ENCODE results near the gene ST7.
"Not testable (repeated sequence)": the region's sequence is repeated elsewhere in the genome, so short reads cannot be mapped to it uniquely, and the experiment has no call there.

ST7 gene

DNA sequence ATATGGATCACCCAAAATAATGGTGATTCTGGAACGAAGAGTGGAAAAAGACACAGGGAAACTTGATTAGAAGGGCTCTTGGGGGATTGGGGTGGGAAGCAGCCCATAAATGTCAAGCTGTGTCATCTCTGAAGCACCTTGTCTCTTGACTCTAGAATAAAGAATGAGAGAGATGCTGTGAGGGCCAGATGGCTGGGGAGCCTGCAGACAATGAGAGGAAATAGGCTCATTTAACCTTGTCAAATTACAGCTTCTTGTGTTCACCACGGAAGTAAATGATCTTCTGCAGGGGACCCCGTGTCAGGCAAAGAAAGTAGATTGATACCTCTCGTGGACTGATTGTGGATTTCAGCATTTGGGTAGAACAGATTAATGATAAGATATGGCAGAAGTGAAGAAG lies 159.3 kb downstream of the ST7 start:
- H3K4me3 ChIP-seq (ENCODE audit: low read depth in 1 of 2, low read length in 2 of 2), result no peak overlapping the region
- H3K36me3 ChIP-seq (ENCODE audit: control insufficient read depth in 1 of 2, insufficient read depth in 2 of 2, low read length in 2 of 2), result no peaks in the 10 kb centered on the region
- peaks cover 4 to 11% of the 10 kb centered on the region in 2 donors for H3K4me1 ChIP-seq (ENCODE audit: control insufficient read depth in 1 of 2, insufficient read depth in 2 of 2, low read length in 2 of 2)

GRCh38 chr7:117113871-117114270 lies 160.6 kb downstream of the ST7 start:
- Histone ChIP-seq H3K36me3 (ENCODE audit: control insufficient read depth in 1 of 2, insufficient read depth in 2 of 2, low read length in 2 of 2) (no peaks in the 10 kb centered on the region), H3K9me3 (ENCODE audit: control insufficient read depth in 1 of 2, low read length in 2 of 2) (no peaks in the 10 kb centered on the region), H3K27me3 (ENCODE audit: low read depth, low read length) (no peaks in the 10 kb centered on the region), H3K4me3 (ENCODE audit: low read depth in 1 of 2, low read length in 2 of 2) (no peak overlapping the region), H3K27ac (ENCODE audit: low read length) (no peak overlapping the region), H3K4me1 (ENCODE audit: control insufficient read depth in 1 of 2, insufficient read depth in 2 of 2, low read length in 2 of 2) (peaks cover 4 to 11% of the 10 kb centered on the region in 2 donors)

More for the DNA sequence above, 159.3 kb downstream of the ST7 start:
- H3K27me3 ChIP-seq (ENCODE audit: low read depth, low read length), result no peaks in the 10 kb centered on the region
- no peaks in the 10 kb centered on the region for H3K9me3 ChIP-seq (ENCODE audit: control insufficient read depth in 1 of 2, low read length in 2 of 2)
- H3K27ac ChIP-seq (ENCODE audit: low read length), result no peak overlapping the region

DNA sequence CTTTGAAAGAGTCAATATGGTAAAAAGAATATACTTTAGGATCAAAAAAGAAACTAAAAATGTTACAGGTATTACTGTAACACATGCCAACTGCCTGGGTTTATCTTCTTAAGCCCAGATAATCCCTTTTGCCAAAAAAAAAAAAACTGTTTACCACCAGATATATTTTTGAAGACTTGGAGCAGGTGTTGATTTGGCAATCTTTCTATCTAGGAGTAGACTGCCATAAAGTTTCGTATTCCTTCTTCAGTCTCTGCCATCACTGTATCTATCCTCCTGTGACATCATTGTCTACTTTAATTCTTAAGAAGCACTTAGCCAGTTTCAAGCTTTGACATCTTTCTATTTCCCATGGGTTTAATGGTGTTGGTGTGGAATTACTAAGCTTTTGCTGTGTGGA lies 161.0 kb downstream of the ST7 start:
- H3K36me3 ChIP-seq (ENCODE audit: control insufficient read depth in 1 of 2, insufficient read depth in 2 of 2, low read length in 2 of 2), result no peaks in the 10 kb centered on the region
- H3K27ac ChIP-seq (ENCODE audit: low read length), result no peak overlapping the region
- no peaks in the 10 kb centered on the region for H3K27me3 ChIP-seq (ENCODE audit: low read depth, low read length)
- H3K9me3 ChIP-seq (ENCODE audit: control insufficient read depth in 1 of 2, low read length in 2 of 2), result no peaks in the 10 kb centered on the region
- H3K4me3 ChIP-seq (ENCODE audit: low read depth in 1 of 2, low read length in 2 of 2), result no peak overlapping the region
- peaks cover 4 to 11% of the 10 kb centered on the region in 2 donors for H3K4me1 ChIP-seq (ENCODE audit: control insufficient read depth in 1 of 2, insufficient read depth in 2 of 2, low read length in 2 of 2)

DNA sequence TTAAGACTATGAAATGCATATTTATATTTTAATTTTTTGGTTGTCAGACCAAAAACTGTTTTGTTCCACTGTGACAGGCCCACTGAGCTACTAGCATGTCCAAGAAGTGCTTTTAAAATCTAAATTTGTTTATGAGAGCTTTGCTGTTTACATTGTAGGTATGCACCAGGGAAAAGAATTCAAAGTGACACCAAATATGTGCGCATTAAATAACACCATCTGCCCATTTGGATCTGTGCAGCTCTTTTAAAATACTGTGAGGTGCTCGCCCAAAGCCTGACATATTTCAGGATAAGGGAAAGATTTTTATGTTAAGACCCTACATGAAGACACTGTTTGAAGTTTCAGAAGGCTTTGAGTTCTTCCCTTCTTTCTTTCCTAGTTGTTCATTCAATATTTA lies 162.9 kb downstream of the ST7 start:
- Histone ChIP-seq H3K27ac (ENCODE audit: low read length) (no peak overlapping the region), H3K36me3 (ENCODE audit: control insufficient read depth in 1 of 2, insufficient read depth in 2 of 2, low read length in 2 of 2) (no peaks in the 10 kb centered on the region), H3K4me1 (ENCODE audit: control insufficient read depth in 1 of 2, insufficient read depth in 2 of 2, low read length in 2 of 2) (peaks cover 0 to under 1% of the 10 kb centered on the region in 2 donors), H3K9me3 (ENCODE audit: control insufficient read depth in 1 of 2, low read length in 2 of 2) (no peaks in the 10 kb centered on the region), H3K27me3 (ENCODE audit: low read depth, low read length) (no peaks in the 10 kb centered on the region), H3K4me3 (ENCODE audit: low read depth in 1 of 2, low read length in 2 of 2) (no peak overlapping the region)

DNA sequence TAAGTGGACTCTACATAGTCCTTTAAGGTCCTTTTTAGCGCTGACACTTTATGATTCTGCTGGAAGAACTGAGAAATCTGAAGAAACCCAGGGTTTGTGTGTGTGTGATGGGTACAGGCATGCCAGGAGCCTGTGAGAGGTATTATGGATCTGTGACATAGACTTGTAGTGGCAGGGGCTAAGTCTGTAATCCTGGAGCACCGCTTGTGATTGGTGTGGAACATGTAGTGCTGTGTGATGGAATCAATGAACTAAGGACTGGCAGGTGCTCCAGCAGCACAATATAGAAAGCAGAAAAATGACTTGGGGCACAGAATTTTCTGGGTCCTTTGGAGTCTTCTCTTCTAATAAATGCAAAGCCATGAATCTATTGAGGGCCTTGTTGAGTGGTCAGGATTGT lies 163.9 kb downstream of the ST7 start:
- Histone ChIP-seq H3K27ac (ENCODE audit: low read length) (no peak overlapping the region), H3K4me1 (ENCODE audit: control insufficient read depth in 1 of 2, insufficient read depth in 2 of 2, low read length in 2 of 2) (no peaks in the 10 kb centered on the region), H3K4me3 (ENCODE audit: low read depth in 1 of 2, low read length in 2 of 2) (no peak overlapping the region), H3K9me3 (ENCODE audit: control insufficient read depth in 1 of 2, low read length in 2 of 2) (no peaks in the 10 kb centered on the region), H3K36me3 (ENCODE audit: control insufficient read depth in 1 of 2, insufficient read depth in 2 of 2, low read length in 2 of 2) (no peaks in the 10 kb centered on the region), H3K27me3 (ENCODE audit: low read depth, low read length) (no peaks in the 10 kb centered on the region)

DNA sequence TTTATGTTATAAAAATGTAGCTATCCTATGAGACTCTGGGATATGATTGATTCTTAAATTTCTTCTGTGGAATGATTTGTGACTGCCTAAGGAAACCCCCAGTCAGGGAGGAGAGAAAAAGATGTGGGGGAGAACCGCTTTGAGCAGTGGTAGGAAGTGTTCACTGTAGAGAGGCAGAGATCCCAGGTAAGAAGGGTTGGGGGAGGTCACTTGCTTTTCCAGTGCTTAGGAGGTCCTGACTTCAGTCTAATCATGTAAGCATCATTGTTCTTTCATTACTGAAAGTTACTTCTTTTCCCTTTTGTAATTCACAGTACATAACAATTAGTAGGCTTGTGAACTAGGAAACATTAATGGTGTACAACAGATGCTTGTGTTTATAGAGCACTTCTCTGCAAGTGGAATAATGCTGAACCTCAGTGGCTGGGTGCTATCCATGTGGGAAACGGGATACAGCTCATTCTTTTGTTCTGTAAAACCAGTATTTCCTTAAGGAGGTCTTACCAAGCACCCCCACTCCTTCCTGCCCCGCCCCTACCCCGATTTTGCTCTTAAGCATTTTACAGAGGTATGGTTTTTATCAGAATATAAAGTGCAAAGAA lies 165.4 kb downstream of the ST7 start:
- H3K36me3 ChIP-seq (ENCODE audit: control insufficient read depth in 1 of 2, insufficient read depth in 2 of 2, low read length in 2 of 2), result no peaks in the 10 kb centered on the region
- no peak overlapping the region for H3K27ac ChIP-seq (ENCODE audit: low read length)
- no peak overlapping the region for H3K4me3 ChIP-seq (ENCODE audit: low read depth in 1 of 2, low read length in 2 of 2)
- H3K4me1 ChIP-seq (ENCODE audit: control insufficient read depth in 1 of 2, insufficient read depth in 2 of 2, low read length in 2 of 2), result peaks cover 0 to 3% of the 10 kb centered on the region in 2 donors
- H3K9me3 ChIP-seq (ENCODE audit: control insufficient read depth in 1 of 2, low read length in 2 of 2), result no peaks in the 10 kb centered on the region
- H3K27me3 ChIP-seq (ENCODE audit: low read depth, low read length), result no peaks in the 10 kb centered on the region

DNA sequence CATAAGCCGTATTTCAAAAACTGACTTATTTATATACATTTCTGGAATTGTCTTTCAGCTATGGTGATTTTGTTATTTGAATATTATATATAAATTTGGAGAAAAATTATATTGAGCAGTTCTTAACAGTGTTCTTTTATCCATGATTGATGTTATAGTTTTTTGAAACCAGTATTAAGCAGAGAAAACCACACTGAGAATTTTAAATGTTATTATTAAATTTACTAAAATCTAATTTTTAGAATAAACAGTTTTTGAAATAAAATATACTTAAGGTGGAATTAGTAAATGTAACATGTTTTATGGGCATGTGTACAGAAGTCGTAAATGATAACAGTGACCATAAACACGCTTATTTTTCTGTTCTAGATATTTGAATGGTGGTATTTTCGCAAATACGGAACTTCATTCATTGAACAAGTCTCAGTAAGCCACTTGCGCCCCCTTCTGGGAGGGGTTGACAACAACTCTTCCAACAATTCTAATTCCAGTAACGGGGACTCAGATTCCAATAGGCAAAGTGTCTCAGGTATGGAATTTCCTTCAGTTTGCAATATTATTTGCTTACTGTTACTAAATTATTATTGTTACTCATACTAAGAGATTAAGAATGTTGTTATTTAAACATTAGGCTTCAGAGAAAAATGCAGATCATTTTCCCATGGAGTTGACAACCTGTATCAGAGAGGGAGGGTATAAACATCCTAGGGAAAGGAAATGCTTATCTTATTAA lies 166.1 kb downstream of the ST7 start:
- Histone ChIP-seq H3K27me3 (ENCODE audit: low read depth, low read length) (no peaks in the 10 kb centered on the region), H3K9me3 (ENCODE audit: control insufficient read depth in 1 of 2, low read length in 2 of 2) (no peaks in the 10 kb centered on the region), H3K36me3 (ENCODE audit: control insufficient read depth in 1 of 2, insufficient read depth in 2 of 2, low read length in 2 of 2) (no peaks in the 10 kb centered on the region), H3K27ac (ENCODE audit: low read length) (no peak overlapping the region), H3K4me3 (ENCODE audit: low read depth in 1 of 2, low read length in 2 of 2) (no peak overlapping the region), H3K4me1 (ENCODE audit: control insufficient read depth in 1 of 2, insufficient read depth in 2 of 2, low read length in 2 of 2) (peaks cover under 1 to 5% of the 10 kb centered on the region in 2 donors)

DNA sequence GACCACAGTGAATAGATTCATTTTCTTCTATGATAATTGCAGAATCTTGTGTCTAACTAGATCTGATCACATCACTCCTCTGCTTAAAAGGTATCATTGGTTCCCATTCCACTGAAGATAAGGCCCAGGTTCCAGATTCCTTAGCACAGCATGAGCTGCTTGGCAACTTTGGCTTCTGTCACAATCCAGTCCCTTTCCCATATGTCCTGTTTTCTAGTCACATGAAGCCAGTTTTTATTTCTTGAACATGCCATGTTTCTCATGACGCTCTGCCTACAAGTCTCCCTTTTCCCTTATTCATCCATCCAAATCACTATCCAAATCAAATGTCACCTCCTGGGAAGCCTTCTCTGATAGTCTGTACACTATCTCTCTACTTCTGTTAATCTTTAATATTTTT lies 167.0 kb downstream of the ST7 start:
- not testable (repeated sequence) for H3K4me3 ChIP-seq (ENCODE audit: low read depth in 1 of 2, low read length in 2 of 2); H3K9me3 ChIP-seq (ENCODE audit: control insufficient read depth in 1 of 2, low read length in 2 of 2); H3K27ac ChIP-seq (ENCODE audit: low read length); H3K36me3 ChIP-seq (ENCODE audit: control insufficient read depth in 1 of 2, insufficient read depth in 2 of 2, low read length in 2 of 2); H3K27me3 ChIP-seq (ENCODE audit: low read depth, low read length); H3K4me1 ChIP-seq (ENCODE audit: control insufficient read depth in 1 of 2, insufficient read depth in 2 of 2, low read length in 2 of 2)

- H3K9me3 ChIP-seq (ENCODE audit: control insufficient read depth in 1 of 2, low read length in 2 of 2); H3K27ac ChIP-seq (ENCODE audit: low read length); H3K4me3 ChIP-seq (ENCODE audit: low read depth in 1 of 2, low read length in 2 of 2); H3K27me3 ChIP-seq (ENCODE audit: low read depth, low read length); H3K36me3 ChIP-seq (ENCODE audit: control insufficient read depth in 1 of 2, insufficient read depth in 2 of 2, low read length in 2 of 2): not testable (repeated sequence)
- H3K4me1 ChIP-seq (ENCODE audit: control insufficient read depth in 1 of 2, insufficient read depth in 2 of 2, low read length in 2 of 2), result peaks cover 3 to 13% of the 10 kb centered on the region in 2 donors
These were observed 168.7 kb downstream of the ST7 start for GRCh38 chr7:117122036-117122435.

GRCh38 chr7:117122536-117122935 lies 169.2 kb downstream of the ST7 start:
- H3K36me3 ChIP-seq (ENCODE audit: control insufficient read depth in 1 of 2, insufficient read depth in 2 of 2, low read length in 2 of 2), result no peaks in the 10 kb centered on the region
- H3K27ac ChIP-seq (ENCODE audit: low read length), result no peak overlapping the region
- H3K9me3 ChIP-seq (ENCODE audit: control insufficient read depth in 1 of 2, low read length in 2 of 2), result no peaks in the 10 kb centered on the region
- H3K4me3 ChIP-seq (ENCODE audit: low read depth in 1 of 2, low read length in 2 of 2), result no peak overlapping the region
- peaks cover 3 to 13% of the 10 kb centered on the region in 2 donors for H3K4me1 ChIP-seq (ENCODE audit: control insufficient read depth in 1 of 2, insufficient read depth in 2 of 2, low read length in 2 of 2)
- H3K27me3 ChIP-seq (ENCODE audit: low read depth, low read length), result no peaks in the 10 kb centered on the region

- Histone ChIP-seq H3K27me3 (ENCODE audit: low read depth, low read length) (no peaks in the 10 kb centered on the region), H3K27ac (ENCODE audit: low read length) (no peak overlapping the region), H3K4me1 (ENCODE audit: control insufficient read depth in 1 of 2, insufficient read depth in 2 of 2, low read length in 2 of 2) (peaks cover 3 to 13% of the 10 kb centered on the region in 2 donors), H3K4me3 (ENCODE audit: low read depth in 1 of 2, low read length in 2 of 2) (no peak overlapping the region), H3K36me3 (ENCODE audit: control insufficient read depth in 1 of 2, insufficient read depth in 2 of 2, low read length in 2 of 2) (no peaks in the 10 kb centered on the region), H3K9me3 (ENCODE audit: control insufficient read depth in 1 of 2, low read length in 2 of 2) (no peaks in the 10 kb centered on the region)
These were observed 170.1 kb downstream of the ST7 start for GRCh38 chr7:117123311-117123926.
